Right atrium auricular region (tissue), 2 donors: ENCODE measurements around the gene BUD13. TPM values are rescaled to one million over a fixed set of nuclear protein-coding genes. Genes with fewer than 3 reads are reported as not detected.

Experiments used
- DNase-seq: peaks from one replicate; pipeline ENCODE4 v3.0.0-alpha.2; 2019; ENCODE audit warnings: low spot score
- H3K27ac ChIP-seq, 2 donors: fragments of 200-600 bp; sonication (generic); 1 replicate in 1 of 2; 2 replicates in 1 of 2; pipeline ENCODE4 v1.5.1; 2016 to 2019
- H3K27me3 ChIP-seq, 2 donors: fragments of 200-600 bp; sonication (generic); one replicate each; pipeline versions ENCODE4 v1.5.1 to v1.6.0; 2017 to 2019
- H3K36me3 ChIP-seq: fragments of 200-600 bp; sonication (generic); one replicate; pipeline ENCODE4 v1.5.1; 2016
- H3K4me1 ChIP-seq, 2 donors: fragments of 200-600 bp; sonication (generic); one replicate each; pipeline versions ENCODE4 v1.5.1 to v1.6.0; 2017 to 2019
- H3K4me3 ChIP-seq, 2 donors: fragments of 200-600 bp; sonication (generic); 1 replicate in 1 of 2; 2 replicates in 1 of 2; pipeline ENCODE4 v1.5.1; 2017 to 2019; ENCODE audit warnings: mild to moderate bottlenecking in 1 of 2, moderate library complexity in 1 of 2
- H3K9me3 ChIP-seq, 2 donors: fragments of 200-600 bp; sonication (generic); one replicate each; pipeline ENCODE4 v1.5.1; 2019
- total RNA-seq, 2 donors: library from RNA; depleted of rRNA; stranded (reverse); fragments of >200 nt; gene quantifications; one replicate each; pipeline ENCODE4 v1.1.0, GENCODE V29; 2016
- TF ChIP-seq, protein P1 (sequence below), 2 donors: fragments of 200-600 bp; sonication (generic); IDR thresholded peaks; one replicate each; pipeline ENCODE4 v1.5.1; 2019; ENCODE audit warnings: antibody characterized with exemption in 2 of 2

BUD13 gene
- total RNA-seq, 2 donors from 2014 or later: 6.6 to 9.6 TPM

DNA sequence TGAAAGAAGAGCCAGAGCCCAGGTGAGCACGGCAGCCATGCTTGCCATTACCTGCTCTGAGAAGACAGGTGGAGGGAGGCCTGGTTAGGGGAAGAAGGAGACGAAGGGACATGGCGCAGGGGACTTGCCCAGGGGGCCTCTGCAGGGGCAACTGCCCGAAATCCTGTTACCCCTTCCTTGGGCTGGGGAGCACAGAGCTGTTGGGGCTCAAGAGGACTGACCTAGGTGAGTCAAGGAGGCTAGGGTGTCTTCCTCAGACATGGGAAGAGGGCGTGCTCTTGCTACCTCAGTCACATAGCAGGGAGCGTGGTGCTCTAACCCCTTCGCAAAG is 19.0 kb upstream of the BUD13 start, which contains the start of gene APOA5:
APOA5 (minus strand) TSS at position 67 of the 331 bp plus-strand sequence; CDS start at position 48, 19 bp downstream.
- TF ChIP-seq, protein P1, sequence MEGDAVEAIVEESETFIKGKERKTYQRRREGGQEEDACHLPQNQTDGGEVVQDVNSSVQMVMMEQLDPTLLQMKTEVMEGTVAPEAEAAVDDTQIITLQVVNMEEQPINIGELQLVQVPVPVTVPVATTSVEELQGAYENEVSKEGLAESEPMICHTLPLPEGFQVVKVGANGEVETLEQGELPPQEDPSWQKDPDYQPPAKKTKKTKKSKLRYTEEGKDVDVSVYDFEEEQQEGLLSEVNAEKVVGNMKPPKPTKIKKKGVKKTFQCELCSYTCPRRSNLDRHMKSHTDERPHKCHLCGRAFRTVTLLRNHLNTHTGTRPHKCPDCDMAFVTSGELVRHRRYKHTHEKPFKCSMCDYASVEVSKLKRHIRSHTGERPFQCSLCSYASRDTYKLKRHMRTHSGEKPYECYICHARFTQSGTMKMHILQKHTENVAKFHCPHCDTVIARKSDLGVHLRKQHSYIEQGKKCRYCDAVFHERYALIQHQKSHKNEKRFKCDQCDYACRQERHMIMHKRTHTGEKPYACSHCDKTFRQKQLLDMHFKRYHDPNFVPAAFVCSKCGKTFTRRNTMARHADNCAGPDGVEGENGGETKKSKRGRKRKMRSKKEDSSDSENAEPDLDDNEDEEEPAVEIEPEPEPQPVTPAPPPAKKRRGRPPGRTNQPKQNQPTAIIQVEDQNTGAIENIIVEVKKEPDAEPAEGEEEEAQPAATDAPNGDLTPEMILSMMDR (IDR thresholded peaks at IDR 0.05): no peak
- peak within 1 kb of the TSS in 1 of 2 donors; percentile 27 for H3K4me3 ChIP-seq
- no peaks in the 10 kb centered on the region for H3K36me3 ChIP-seq
- H3K27me3 ChIP-seq: no peaks in the 10 kb centered on the region
- no peak for DNase-seq
- H3K9me3 ChIP-seq: no peaks in the 10 kb centered on the region
- peaks cover 0 to 22% of the 10 kb centered on the region in 2 donors for H3K4me1 ChIP-seq
- no peak within 1 kb of the TSS for H3K27ac ChIP-seq

DNA sequence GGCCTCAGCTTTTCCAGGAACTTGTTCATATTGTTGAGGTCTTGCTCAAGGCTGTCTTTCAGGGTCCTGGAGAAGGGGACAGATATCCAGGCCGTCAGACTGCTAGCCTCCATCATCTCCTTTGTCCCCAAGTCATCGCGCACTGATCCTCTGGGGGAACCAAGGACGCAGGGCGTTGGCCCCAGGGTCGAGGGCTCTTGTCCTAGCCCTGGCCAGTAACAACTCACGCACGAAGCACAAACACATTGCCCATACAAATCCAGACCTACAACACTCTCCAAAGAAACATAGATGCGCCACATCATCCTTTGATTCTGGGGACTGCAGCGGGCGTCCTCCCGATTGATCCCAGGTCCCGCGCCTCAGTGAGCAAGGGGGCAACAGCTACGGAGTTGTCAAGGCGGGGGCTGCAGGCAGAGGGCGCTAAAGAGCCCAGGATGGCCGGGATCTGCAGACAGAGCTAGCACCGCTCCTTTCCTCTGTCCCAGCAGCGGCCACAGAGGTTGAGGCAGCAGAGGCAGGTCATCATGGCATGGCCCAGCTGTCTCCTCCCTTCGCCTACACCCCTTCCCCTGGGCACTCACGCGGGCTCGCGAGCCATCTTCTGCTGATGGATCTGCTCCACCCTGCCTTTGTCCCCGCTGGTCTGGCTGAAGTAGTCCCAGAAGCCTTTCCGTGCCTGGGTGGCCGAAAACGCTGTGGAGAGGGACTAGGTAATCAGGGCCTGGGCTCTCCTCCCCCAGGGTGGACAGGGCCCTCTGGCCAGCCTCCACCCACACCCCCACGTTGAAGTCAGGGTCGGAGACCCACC is 18.4 kb upstream of the BUD13 start:
- DNase-seq: peak; percentile 74
- Histone ChIP-seq H3K9me3 (no peaks in the 10 kb centered on the region), H3K36me3 (peaks cover 1% of the 10 kb centered on the region), H3K27ac (no peak overlapping the region), H3K27me3 (no peaks in the 10 kb centered on the region), H3K4me1 (peaks cover 0 to 27% of the 10 kb centered on the region in 2 donors), H3K4me3 (peak overlapping the region in 1 of 2 donors; percentile 27)
- TF ChIP-seq, protein P1 (IDR thresholded peaks at IDR 0.05): peak; percentile 91 to 95

- no peaks in the 10 kb centered on the region for H3K9me3 ChIP-seq
- no peaks in the 10 kb centered on the region for H3K27me3 ChIP-seq
- DNase-seq: no peak
- H3K4me3 ChIP-seq: no peak overlapping the region
- H3K4me1 ChIP-seq: peaks cover 0 to 29% of the 10 kb centered on the region in 2 donors
- no peak overlapping the region for H3K27ac ChIP-seq
- TF ChIP-seq, protein P1 (IDR thresholded peaks at IDR 0.05): no peak
- peaks cover 9% of the 10 kb centered on the region for H3K36me3 ChIP-seq
Measured at GRCh38 chr11:116790167-116791001, 17.6 kb upstream of the BUD13 start.

- no peak for DNase-seq
- H3K4me3 ChIP-seq: no peak overlapping the region
- peaks cover 0 to 29% of the 10 kb centered on the region in 2 donors for H3K4me1 ChIP-seq
- H3K9me3 ChIP-seq: no peaks in the 10 kb centered on the region
- TF ChIP-seq, protein P1 (IDR thresholded peaks at IDR 0.05): no peak
- peaks cover 23% of the 10 kb centered on the region for H3K36me3 ChIP-seq
- no peak overlapping the region for H3K27ac ChIP-seq
- no peaks in the 10 kb centered on the region for H3K27me3 ChIP-seq
Measured at GRCh38 chr11:116788975-116789374, 16.2 kb upstream of the BUD13 start.

- Histone ChIP-seq H3K9me3 (no peaks in the 10 kb centered on the region), H3K4me3 (peak overlapping the region; percentile 96 to 97), H3K27me3 (no peaks in the 10 kb centered on the region), H3K36me3 (peaks cover 24% of the 10 kb centered on the region), H3K27ac (peak overlapping the region; percentile 82 to 89), H3K4me1 (peaks cover 0 to 29% of the 10 kb centered on the region in 2 donors)
- DNase-seq: no peak
- TF ChIP-seq, protein P1 (IDR thresholded peaks at IDR 0.05): no peak
Measured at GRCh38 chr11:116788534-116788933, 15.7 kb upstream of the BUD13 start.
